ENCODE measurements around the gene PKP1. TPM values are rescaled to one million over a fixed set of nuclear protein-coding genes. Genes with fewer than 3 reads are reported as not detected.

Gene PKP1
- total and polyA plus RNA-seq, 2 experiments from 2014 or later = 0.19 to 0.83 TPM

GRCh38 chr1:201348211-201348566 is 64.9 kb downstream of the PKP1 start:
- Histone ChIP-seq H3K4me3 (no peak overlapping the region), H3F3A (replicated peaks; ENCODE audit: low read depth) (peaks cover 4% of the 10 kb centered on the region; the same call in 1 of the 2 replicates), H3K27me3 (ENCODE audit: insufficient read depth) (no peaks in the 10 kb centered on the region), H3K4me2 (peak overlapping the region; percentile 73; the same call in 1 of the 2 replicates), H3K79me2 (replicated peaks; ENCODE audit: insufficient read depth) (no peaks in the 10 kb centered on the region), H3K9me2 (ENCODE audit: insufficient read depth) (peaks cover 3% of the 10 kb centered on the region; the same call in 1 of the 2 replicates), H3K36me3 (ENCODE audit: insufficient read depth) (no peaks in the 10 kb centered on the region), H3K4me1 (ENCODE audit: insufficient read depth) (peaks cover 19% of the 10 kb centered on the region), H3K27ac (ENCODE audit: low read depth) (peak overlapping the region; percentile 85; the same call in 1 of the 2 replicates), H4K20me1 (replicated peaks; ENCODE audit: insufficient read depth) (no peaks in the 10 kb centered on the region), H2AFZ (peak overlapping the region; percentile 70; the same call in 1 of the 2 replicates)
- no peak for TF ChIP-seq CREB1 (CRISPR knock-in tag; IDR thresholded peaks at IDR 0.05; ENCODE audit: low read depth)
- peak; percentile 72 to 88 for TF ChIP-seq CTCF (conservative IDR thresholded peaks at IDR 0.05; ENCODE audit: low read depth in 2 of 2)
- ATAC-seq = peak; percentile 89
- peaks cover 39% of the 10 kb centered on the region for H3K4me1 Mint-ChIP-seq
- H3K27me3 Mint-ChIP-seq (ENCODE audit: insufficient read depth, low read depth, poor library complexity) = peaks cover 10% of the 10 kb centered on the region
- H3K27ac Mint-ChIP-seq = peak overlapping the region; percentile 70; the same call in 1 of the 2 replicates
- no peaks in the 10 kb centered on the region for H3K36me3 Mint-ChIP-seq (ENCODE audit: low read depth)
- H3K9me3 Mint-ChIP-seq = no peaks in the 10 kb centered on the region; the same call in 2 of the 3 replicates
- H3K4me3 Mint-ChIP-seq = peak overlapping the region; percentile 19; the same call in 1 of the 3 replicates
- peak; percentile 92 for DNase-seq (ENCODE audit: low spot score)

GRCh38 chr1:201349092-201349491 is 65.8 kb downstream of the PKP1 start:
- Histone ChIP-seq H3K27ac (ENCODE audit: low read depth) (no peak overlapping the region), H3K9me2 (ENCODE audit: insufficient read depth) (no peaks in the 10 kb centered on the region), H4K20me1 (replicated peaks; ENCODE audit: insufficient read depth) (no peaks in the 10 kb centered on the region), H3K27me3 (ENCODE audit: insufficient read depth) (no peaks in the 10 kb centered on the region), H3K4me2 (no peak overlapping the region), H3K4me1 (ENCODE audit: insufficient read depth) (peaks cover 19% of the 10 kb centered on the region), H3K79me2 (replicated peaks; ENCODE audit: insufficient read depth) (no peaks in the 10 kb centered on the region), H3F3A (replicated peaks; ENCODE audit: low read depth) (peaks cover 4% of the 10 kb centered on the region; the same call in 1 of the 2 replicates), H3K4me3 (no peak overlapping the region), H2AFZ (peak overlapping the region; percentile 96), H3K36me3 (ENCODE audit: insufficient read depth) (no peaks in the 10 kb centered on the region)
- no peaks in the 10 kb centered on the region; the same call in 2 of the 3 replicates for H3K9me3 Mint-ChIP-seq
- H3K4me3 Mint-ChIP-seq = no peak overlapping the region
- no peaks in the 10 kb centered on the region for H3K36me3 Mint-ChIP-seq (ENCODE audit: low read depth)
- DNase-seq (ENCODE audit: low spot score) (no peak), ATAC-seq (no peak)
- H3K27me3 Mint-ChIP-seq (ENCODE audit: insufficient read depth, low read depth, poor library complexity) = peaks cover 11% of the 10 kb centered on the region
- peak overlapping the region; percentile 18; the same call in 1 of the 2 replicates for H3K27ac Mint-ChIP-seq
- peaks cover 44% of the 10 kb centered on the region for H3K4me1 Mint-ChIP-seq
- no peak for TF ChIP-seq EZH2 (IDR thresholded peaks at IDR 0.05; ENCODE audit: low read depth, unreplicated experiment)
- no peak for TF ChIP-seq ZNF331 (CRISPR knock-in tag; IDR thresholded peaks at IDR 0.05; ENCODE audit: low read depth)
- no peak for TF ChIP-seq NANOG (IDR thresholded peaks at IDR 0.05; ENCODE audit: borderline replicate concordance)
- no peak for TF ChIP-seq REST (IDR thresholded peaks at IDR 0.05; ENCODE audit: unreplicated experiment)
- no peak for TF ChIP-seq POLR2AphosphoS5 (IDR thresholded peaks at IDR 0.05; ENCODE audit: low read depth)
- TF ChIP-seq ETS1 (IDR thresholded peaks at IDR 0.05) = no peak
- TF ChIP-seq EZH2phosphoT487 (IDR thresholded peaks at IDR 0.05; ENCODE audit: unreplicated experiment) = no peak
- TF ChIP-seq CTCF (conservative IDR thresholded peaks at IDR 0.05; ENCODE audit: low read depth in 2 of 2) = no peak
- no peak for TF ChIP-seq CREB1 (CRISPR knock-in tag; IDR thresholded peaks at IDR 0.05; ENCODE audit: low read depth)
